VCaP (cell line): ENCODE results near the gene PLA2G4D.

ENCODE experiments used
- H3K27ac ChIP-seq: fragments of 450-650 bp; 2 replicates; pipeline ENCODE4 v1.5.1; 2017
- TF ChIP-seq, protein P1 (sequence below): fragments of 450-650 bp; conservative IDR thresholded peaks from 2 replicates; pipeline ENCODE4 v1.5.1; 2017; ENCODE audit warnings: mild to moderate bottlenecking, moderate library complexity

Gene PLA2G4D

GRCh38 chr15:42108189-42108588, 13.8 kb upstream of the PLA2G4D start:
- H3K27ac ChIP-seq, result peak overlapping the region; percentile 63
- TF ChIP-seq, protein P1, sequence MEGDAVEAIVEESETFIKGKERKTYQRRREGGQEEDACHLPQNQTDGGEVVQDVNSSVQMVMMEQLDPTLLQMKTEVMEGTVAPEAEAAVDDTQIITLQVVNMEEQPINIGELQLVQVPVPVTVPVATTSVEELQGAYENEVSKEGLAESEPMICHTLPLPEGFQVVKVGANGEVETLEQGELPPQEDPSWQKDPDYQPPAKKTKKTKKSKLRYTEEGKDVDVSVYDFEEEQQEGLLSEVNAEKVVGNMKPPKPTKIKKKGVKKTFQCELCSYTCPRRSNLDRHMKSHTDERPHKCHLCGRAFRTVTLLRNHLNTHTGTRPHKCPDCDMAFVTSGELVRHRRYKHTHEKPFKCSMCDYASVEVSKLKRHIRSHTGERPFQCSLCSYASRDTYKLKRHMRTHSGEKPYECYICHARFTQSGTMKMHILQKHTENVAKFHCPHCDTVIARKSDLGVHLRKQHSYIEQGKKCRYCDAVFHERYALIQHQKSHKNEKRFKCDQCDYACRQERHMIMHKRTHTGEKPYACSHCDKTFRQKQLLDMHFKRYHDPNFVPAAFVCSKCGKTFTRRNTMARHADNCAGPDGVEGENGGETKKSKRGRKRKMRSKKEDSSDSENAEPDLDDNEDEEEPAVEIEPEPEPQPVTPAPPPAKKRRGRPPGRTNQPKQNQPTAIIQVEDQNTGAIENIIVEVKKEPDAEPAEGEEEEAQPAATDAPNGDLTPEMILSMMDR, result no peak

DNA sequence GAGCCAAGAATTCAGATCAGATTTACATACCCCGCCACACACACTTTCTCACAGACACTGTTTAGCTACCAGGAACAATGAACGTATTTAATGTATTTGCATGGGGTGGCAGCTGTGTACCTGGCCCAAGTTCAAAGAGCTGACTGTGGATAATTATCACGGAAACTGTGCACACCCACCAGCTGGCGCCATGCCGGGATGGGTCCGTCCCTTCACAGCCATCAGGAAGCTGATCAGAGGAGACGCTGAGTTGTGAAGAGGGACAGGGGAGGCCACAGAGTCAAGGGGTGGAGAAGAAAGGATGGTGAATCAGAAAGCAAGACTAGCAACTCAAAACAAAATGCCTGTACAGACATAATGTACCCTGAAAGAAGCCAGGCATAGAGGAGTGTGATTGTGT, 13.1 kb upstream of the PLA2G4D start:
- H3K27ac ChIP-seq, result peak overlapping the region; percentile 63
- TF ChIP-seq, protein P1, result no peak

GRCh38 chr15:42106288-42106687, 11.9 kb upstream of the PLA2G4D start:
- H3K27ac ChIP-seq, result peak overlapping the region; percentile 63; the same call in 1 of the 2 replicates
- TF ChIP-seq, protein P1, result no peak

- H3K27ac ChIP-seq, result no peak overlapping the region
- TF ChIP-seq, protein P1, result no peak
Observed at GRCh38 chr15:42104095-42104891, 9.9 kb upstream of the PLA2G4D start.

GRCh38 chr15:42102646-42103235, 8.4 kb upstream of the PLA2G4D start:
- TF ChIP-seq, protein P1, result no peak
- no peak overlapping the region for H3K27ac ChIP-seq

GRCh38 chr15:42101861-42102260, 7.5 kb upstream of the PLA2G4D start:
- TF ChIP-seq, protein P1, result no peak
- H3K27ac ChIP-seq, result no peak overlapping the region

- TF ChIP-seq, protein P1, result no peak
Observed at GRCh38 chr15:42100021-42100800, 5.8 kb upstream of the PLA2G4D start.

More at GRCh38 chr15:42100021-42100800, 5.8 kb upstream of the PLA2G4D start:
- no peak overlapping the region for H3K27ac ChIP-seq
